OCI-LY7 (cell line): ENCODE measurements around the gene LMO2. TPM values are rescaled to one million over a fixed set of nuclear protein-coding genes. Genes with fewer than 3 reads are reported as not detected.

Source experiments
- BruUV-seq: library from RNA; stranded (reverse); fragments of 400-500 nt; replicated peaks from 2 replicates; lab custom pipeline; 2021; lab: Mats Ljungman, UMichigan
- CTCF ChIA-PET: fragments of 300-600 bp; sonication (Branson Sonifier 250); formaldehyde crosslinking; loops from one replicate; lab custom pipeline; 2022; ENCODE audit warnings: antibody characterized with exemption; ENCODE audit not compliant: unreplicated experiment; lab: Charles Lee
- POLR2A ChIA-PET: fragments of 300-600 bp; sonication (Branson Sonifier 250); formaldehyde crosslinking; loops from one replicate; lab custom pipeline; 2022; ENCODE audit warnings: antibody characterized with exemption; lab: Charles Lee
- DNase-seq: peaks from one replicate; pipeline ENCODE4 v3.0.0-alpha.2; 2015; ENCODE audit warnings: low spot score
- H2AFZ ChIP-seq: fragments of 200-600 bp; sonication (generic), shearing (Covaris generic); 2 replicates; pipeline ENCODE4 v1.6.1; 2014; ENCODE audit warnings: mild to moderate bottlenecking, antibody characterized with exemption, low read length, moderate library complexity
- H3K27ac ChIP-seq: fragments of 200-600 bp; sonication (generic); 2 replicates; pipeline ENCODE4 v1.5.1; 2014; ENCODE audit warnings: mixed run types, low read depth, mild to moderate bottlenecking, moderate library complexity, low read length, inconsistent platforms; ENCODE audit not compliant: poor library complexity, severe bottlenecking
- H3K36me3 ChIP-seq: fragments of 200-600 bp; sonication (generic); 2 replicates; pipeline ENCODE4 v1.6.1; 2014; ENCODE audit warnings: mild to moderate bottlenecking, antibody characterized with exemption, low read length, moderate library complexity, mixed read lengths; ENCODE audit not compliant: insufficient read depth
- H3K4me1 ChIP-seq: fragments of 200-600 bp; sonication (generic); 2 replicates; pipeline ENCODE4 v1.5.1; 2014; ENCODE audit warnings: mild to moderate bottlenecking, low read length; ENCODE audit not compliant: insufficient read depth, poor library complexity, severe bottlenecking
- H3K4me2 ChIP-seq: fragments of 200-600 bp; sonication (generic); 2 replicates; pipeline ENCODE4 v1.6.1; 2014; ENCODE audit warnings: mild to moderate bottlenecking, low read length
- H3K4me3 ChIP-seq: fragments of 200-600 bp; sonication (generic); 2 replicates; pipeline ENCODE4 v1.5.1; 2014; ENCODE audit warnings: mild to moderate bottlenecking, low read depth, low read length; ENCODE audit not compliant: poor library complexity, severe bottlenecking
- H3K79me2 ChIP-seq: fragments of 200-600 bp; sonication (generic); 2 replicates; pipeline ENCODE4 v1.6.1; 2016; ENCODE audit warnings: low read depth, mild to moderate bottlenecking, low read length, moderate library complexity, mixed read lengths; ENCODE audit not compliant: insufficient read depth
- H3K9me2 ChIP-seq: fragments of 200-600 bp; sonication (generic); 2 replicates; pipeline ENCODE4 v1.6.1; 2016; ENCODE audit warnings: mild to moderate bottlenecking, low read length, mixed read lengths; ENCODE audit not compliant: insufficient read depth
- H3K9me3 ChIP-seq: fragments of 200-600 bp; sonication (generic); 2 replicates; pipeline ENCODE4 v1.6.1; 2014; ENCODE audit warnings: mild to moderate bottlenecking, mixed run types, low read length, mixed read lengths
- H4K20me1 ChIP-seq: fragments of 200-600 bp; sonication (generic); 2 replicates; pipeline ENCODE4 v1.6.1; 2014; ENCODE audit warnings: mild to moderate bottlenecking, antibody characterized with exemption, low read length, moderate library complexity, mixed read lengths; ENCODE audit not compliant: insufficient read depth
- CTCF ChIP-seq: fragments of 200-600 bp; sonication (generic); conservative IDR thresholded peaks from 2 replicates; pipeline ENCODE4 v1.5.1; 2014; ENCODE audit warnings: mild to moderate bottlenecking, antibody characterized with exemption, low read length, moderate library complexity, mixed read lengths
- EZH2phosphoT487 ChIP-seq: fragments of 200-600 bp; sonication (generic); IDR thresholded peaks from 2 replicates; pipeline ENCODE4 v1.6.1; 2018; ENCODE audit warnings: low read depth, borderline replicate concordance, mild to moderate bottlenecking, mixed run types, antibody characterized with exemption, low read length, moderate library complexity, mixed read lengths
- intact Hi-C: fragments of 100-400 bp; cut with micrococcal nuclease; formaldehyde crosslinking; loops from one replicate; pipeline ENCODE4 v1.10.0; 2022; ENCODE audit not compliant: unreplicated experiment
- total RNA-seq, 2 experiments: library from RNA; depleted of rRNA in 1 of 2; stranded (reverse); fragments of >200 nt in 1 of 2; shearing (Covaris generic) in 1 of 2; gene quantifications; 2 replicates each; pipeline ENCODE4 v1.2.3, GENCODE V29; 2014 to 2022

LMO2 gene
- total RNA-seq, 2 experiments from 2014 or later: 0.89 TPM; not detected in 1

- Histone ChIP-seq H3K4me3 (no peak overlapping the region), H4K20me1 (no peaks in the 10 kb centered on the region), H3K36me3 (no peaks in the 10 kb centered on the region), H3K27ac (no peak overlapping the region), H3K4me2 (no peak overlapping the region), H2AFZ (no peak overlapping the region), H3K9me2 (no peaks in the 10 kb centered on the region), H3K4me1 (peaks cover 9% of the 10 kb centered on the region), H3K9me3 (no peaks in the 10 kb centered on the region), H3K79me2 (no peaks in the 10 kb centered on the region)
- no TSS peak for BruUV-seq
- ChIA-PET POLR2A (interaction anchor here (1.0 kb wide), 1 partner anchor 33 kb away, joined by 3 read pairs; no protein-coding TSS in a partner anchor), CTCF (no interaction called here)
- DNase-seq: no peak
- intact Hi-C loops: no loop called here
- TF ChIP-seq EZH2phosphoT487 (no peak), CTCF (no peak)
These were observed 8.4 kb upstream of the LMO2 start for GRCh38 chr11:33900159-33900840.

- Histone ChIP-seq H3K9me3 (no peaks in the 10 kb centered on the region), H3K4me2 (no peak overlapping the region), H2AFZ (no peak overlapping the region), H3K4me3 (no peak overlapping the region), H4K20me1 (no peaks in the 10 kb centered on the region), H3K79me2 (no peaks in the 10 kb centered on the region), H3K4me1 (peaks cover 17% of the 10 kb centered on the region), H3K36me3 (no peaks in the 10 kb centered on the region), H3K9me2 (no peaks in the 10 kb centered on the region), H3K27ac (no peak overlapping the region)
- no TSS peak for BruUV-seq
- intact Hi-C loops: no loop called here
- CTCF ChIA-PET: no interaction called here
- TF ChIP-seq CTCF (no peak), EZH2phosphoT487 (no peak)
- no peak for DNase-seq
- POLR2A ChIA-PET: interaction anchor here (1.0 kb wide), 1 partner anchor 32 kb away, joined by 3 read pairs; no protein-coding TSS in a partner anchor
These were observed 7.6 kb upstream of the LMO2 start for GRCh38 chr11:33899400-33900037.

DNA sequence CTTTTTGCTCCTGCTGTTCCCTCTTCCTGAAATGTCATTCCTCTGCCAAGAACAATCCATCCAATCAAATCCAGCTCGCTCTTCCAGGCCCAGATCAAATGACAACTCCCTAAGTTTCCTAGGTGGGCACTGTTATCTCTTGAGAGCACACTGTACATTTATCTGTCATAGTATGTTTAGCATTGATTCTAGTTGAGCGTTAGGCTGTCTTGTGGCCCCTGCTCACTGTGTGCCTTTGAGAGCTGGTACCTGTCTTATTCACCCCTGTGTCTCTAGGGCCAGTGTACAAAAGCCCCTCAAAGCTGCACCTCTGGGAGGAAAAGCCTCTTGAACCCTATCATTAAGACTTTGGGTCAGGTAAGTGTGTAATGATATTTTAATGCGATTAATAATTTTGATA is 7.1 kb upstream of the LMO2 start:
- intact Hi-C loops: no loop called here
- DNase-seq: no peak
- Histone ChIP-seq H3K79me2 (no peaks in the 10 kb centered on the region), H3K4me3 (no peak overlapping the region), H4K20me1 (no peaks in the 10 kb centered on the region), H3K9me3 (no peaks in the 10 kb centered on the region), H3K27ac (no peak overlapping the region), H3K36me3 (no peaks in the 10 kb centered on the region), H3K4me1 (peaks cover 23% of the 10 kb centered on the region), H3K4me2 (no peak overlapping the region), H2AFZ (no peak overlapping the region), H3K9me2 (no peaks in the 10 kb centered on the region)
- TF ChIP-seq CTCF: no peak
- no peak for TF ChIP-seq EZH2phosphoT487
- BruUV-seq: no TSS peak
- POLR2A ChIA-PET: no interaction called here
- CTCF ChIA-PET: no interaction called here
